Gastroesophageal sphincter (tissue), 4 donors: ENCODE data around the gene NETO2. TPM values are rescaled to one million over a fixed set of nuclear protein-coding genes. Genes with fewer than 3 reads are reported as not detected.
"Not testable (repeated sequence)": the region's sequence is repeated elsewhere in the genome, so short reads cannot be mapped to it uniquely, and the experiment has no call there.

Experiments
- ATAC-seq: fragments of 150-250 bp; one replicate; pipeline ENCODE4 v1.9.1; 2016; ENCODE audit warnings: mild to moderate bottlenecking, moderate library complexity
- H3K27ac ChIP-seq, 4 donors: fragments of 200-600 bp; sonication (generic) in 3 of 4; 1 replicate in 3 of 4; 2 replicates in 1 of 4; pipeline ENCODE4 v1.5.1; 2016 to 2019
- H3K27me3 ChIP-seq: fragments of 200-600 bp; sonication (generic); one replicate; pipeline ENCODE4 v1.5.1; 2019
- H3K36me3 ChIP-seq, 2 donors: fragments of 200-600 bp; sonication (generic); one replicate each; pipeline ENCODE4 v1.5.1; 2019; ENCODE audit warnings: control low read depth in 1 of 2
- H3K4me1 ChIP-seq, 3 donors: fragments of 200-600 bp; sonication (generic); 1 replicate in 2 of 3; 2 replicates in 1 of 3; pipeline ENCODE4 v1.5.1; 2016 to 2019; ENCODE audit warnings: control low read depth in 2 of 3
- H3K4me3 ChIP-seq, 2 donors: fragments of 200-600 bp; sonication (generic); one replicate each; pipeline ENCODE4 v1.5.1; 2019; ENCODE audit warnings: mild to moderate bottlenecking in 1 of 2, moderate library complexity in 1 of 2
- H3K9me3 ChIP-seq, 3 donors: fragments of 200-600 bp; sonication (generic); one replicate each; pipeline ENCODE4 v1.5.1; 2017 to 2019; ENCODE audit warnings: control low read depth in 2 of 3
- EP300 ChIP-seq: sonication (generic); formaldehyde crosslinking; IDR thresholded peaks from one replicate; pipeline ENCODE4 v1.6.1; 2017; ENCODE audit warnings: antibody characterized with exemption, mild to moderate bottlenecking
- POLR2A ChIP-seq, 2 donors: fragments of 450-650 bp; IDR thresholded peaks; one replicate each; pipeline ENCODE4 v1.6.1; 2017; ENCODE audit warnings: antibody characterized with exemption in 2 of 2, mild to moderate bottlenecking in 2 of 2, moderate library complexity in 1 of 2
- POLR2AphosphoS5 ChIP-seq: sonication (generic); formaldehyde crosslinking; IDR thresholded peaks from one replicate; pipeline ENCODE4 v1.6.1; 2017; ENCODE audit warnings: antibody characterized with exemption
- WGBS, 2 donors: methylation state at CpG; one replicate each; pipeline ENCODE4 v1.1.5; 2018; ENCODE audit warnings: low coverage in 1 of 2; 5-methylcytosine and 5-hydroxymethylcytosine counted together
- total RNA-seq, 4 donors: library from RNA; depleted of rRNA; stranded (reverse); fragments of >200 nt; gene quantifications; one replicate each; pipeline ENCODE4 v1.1.0, GENCODE V29; 2016
- TF ChIP-seq, protein P1 (sequence below), 4 experiments: fragments of 200-600 bp in 2 of 4; fragments of 450-650 bp in 2 of 4; sonication (generic) in 1 of 4; IDR thresholded peaks; one replicate each; pipeline ENCODE4 v1.5.1; 2017 to 2019; ENCODE audit warnings: antibody characterized with exemption in 4 of 4, mild to moderate bottlenecking in 2 of 4, moderate library complexity in 2 of 4

Gene NETO2
- total RNA-seq, 4 donors from 2014 or later = 0.47 to 5.0 (median 1.1) TPM

DNA sequence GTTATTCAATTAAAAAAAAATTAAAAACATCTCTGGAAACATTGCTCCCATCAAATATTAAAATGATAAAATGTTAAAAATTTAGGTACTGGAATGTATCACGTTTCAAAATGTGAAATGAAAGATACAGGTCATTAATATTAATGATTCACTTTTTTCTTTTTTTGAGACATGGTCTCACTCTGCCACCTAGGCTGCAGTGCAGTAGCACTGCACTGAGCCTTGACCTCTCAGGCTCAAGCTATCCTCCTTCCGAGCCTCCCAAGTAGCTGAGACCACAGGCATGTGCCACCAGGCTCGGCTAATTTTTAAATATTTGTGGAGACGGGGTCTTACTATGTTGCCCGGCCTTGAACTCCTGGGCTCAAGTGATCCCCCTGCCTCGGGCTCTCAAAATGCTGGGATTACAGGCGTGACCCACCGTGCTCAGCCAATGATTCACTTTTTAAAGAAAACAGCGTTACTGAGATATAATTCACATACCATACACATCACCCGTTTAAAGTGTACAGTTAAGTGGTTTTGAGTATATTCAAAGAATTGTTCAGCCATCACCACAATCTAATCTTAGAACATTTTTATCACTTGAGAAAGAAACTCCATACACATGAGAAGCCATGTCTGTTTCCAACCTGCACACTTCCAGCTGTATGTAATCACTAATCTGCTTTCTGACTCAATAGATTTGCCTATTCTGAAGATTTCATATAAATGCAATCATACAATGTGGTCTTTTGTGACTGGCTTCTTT lies 19.1 kb upstream of the NETO2 start:
- Histone ChIP-seq H3K9me3 (no peaks in the 10 kb centered on the region), H3K27me3 (no peaks in the 10 kb centered on the region), H3K4me3 (no peak overlapping the region), H3K27ac (no peak overlapping the region), H3K4me1 (no peaks in the 10 kb centered on the region), H3K36me3 (peaks cover 0 to 26% of the 10 kb centered on the region in 2 donors)
- ATAC-seq = no peak
- WGBS, 2 donors = 86 to 96% methylated on average over 5 to 10 of the region's 10 CpGs
- TF ChIP-seq EP300 (no peak), POLR2AphosphoS5 (no peak), POLR2A (IDR thresholded peaks at IDR 0.05) (no peak)
- TF ChIP-seq, protein P1, sequence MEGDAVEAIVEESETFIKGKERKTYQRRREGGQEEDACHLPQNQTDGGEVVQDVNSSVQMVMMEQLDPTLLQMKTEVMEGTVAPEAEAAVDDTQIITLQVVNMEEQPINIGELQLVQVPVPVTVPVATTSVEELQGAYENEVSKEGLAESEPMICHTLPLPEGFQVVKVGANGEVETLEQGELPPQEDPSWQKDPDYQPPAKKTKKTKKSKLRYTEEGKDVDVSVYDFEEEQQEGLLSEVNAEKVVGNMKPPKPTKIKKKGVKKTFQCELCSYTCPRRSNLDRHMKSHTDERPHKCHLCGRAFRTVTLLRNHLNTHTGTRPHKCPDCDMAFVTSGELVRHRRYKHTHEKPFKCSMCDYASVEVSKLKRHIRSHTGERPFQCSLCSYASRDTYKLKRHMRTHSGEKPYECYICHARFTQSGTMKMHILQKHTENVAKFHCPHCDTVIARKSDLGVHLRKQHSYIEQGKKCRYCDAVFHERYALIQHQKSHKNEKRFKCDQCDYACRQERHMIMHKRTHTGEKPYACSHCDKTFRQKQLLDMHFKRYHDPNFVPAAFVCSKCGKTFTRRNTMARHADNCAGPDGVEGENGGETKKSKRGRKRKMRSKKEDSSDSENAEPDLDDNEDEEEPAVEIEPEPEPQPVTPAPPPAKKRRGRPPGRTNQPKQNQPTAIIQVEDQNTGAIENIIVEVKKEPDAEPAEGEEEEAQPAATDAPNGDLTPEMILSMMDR (IDR thresholded peaks at IDR 0.05) = no peak

GRCh38 chr16:47161464-47161863 lies 17.7 kb upstream of the NETO2 start:
- no peak overlapping the region for H3K4me3 ChIP-seq
- no peaks in the 10 kb centered on the region for H3K9me3 ChIP-seq
- no peaks in the 10 kb centered on the region for H3K4me1 ChIP-seq
- no peak for TF ChIP-seq EP300
- TF ChIP-seq, protein P1 (IDR thresholded peaks at IDR 0.05) = no peak
- TF ChIP-seq POLR2AphosphoS5 = no peak
- no peak for TF ChIP-seq POLR2A (IDR thresholded peaks at IDR 0.05)
- H3K36me3 ChIP-seq = peaks cover 0 to 40% of the 10 kb centered on the region in 2 donors
- H3K27ac ChIP-seq = no peak overlapping the region
- WGBS, 2 donors = 88% methylated on average over 4 of the region's 4 CpGs
- no peaks in the 10 kb centered on the region for H3K27me3 ChIP-seq
- ATAC-seq = no peak

DNA sequence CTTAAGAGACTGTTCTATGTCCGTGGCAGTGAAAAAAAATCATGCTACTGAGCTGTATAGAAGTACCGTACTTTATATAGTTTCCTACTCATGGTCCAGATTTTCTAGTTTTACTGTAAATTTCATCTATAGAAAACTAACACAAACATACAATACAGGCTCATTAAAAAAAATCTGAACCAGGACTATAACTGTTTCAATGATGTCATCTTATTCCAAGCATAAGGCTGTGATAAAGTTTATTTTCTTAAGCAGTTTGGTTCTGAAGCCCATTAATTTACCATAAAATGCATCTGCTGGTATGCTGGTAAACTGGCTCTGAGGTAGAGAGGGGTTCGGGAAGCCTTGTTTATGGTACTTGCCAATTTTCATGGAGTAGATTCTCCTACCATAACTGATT lies 16.7 kb upstream of the NETO2 start:
- ATAC-seq = no peak
- WGBS, 2 donors = 80 to 90% methylated on average over 3 of the region's 3 CpGs
- TF ChIP-seq EP300 (no peak), POLR2A (IDR thresholded peaks at IDR 0.05) (no peak), POLR2AphosphoS5 (no peak)
- TF ChIP-seq, protein P1 (IDR thresholded peaks at IDR 0.05) = no peak

GRCh38 chr16:47158992-47159391 lies 15.2 kb upstream of the NETO2 start:
- Histone ChIP-seq H3K4me1 (no peaks in the 10 kb centered on the region), H3K36me3 (peaks cover 0 to 54% of the 10 kb centered on the region in 2 donors), H3K27me3 (no peaks in the 10 kb centered on the region), H3K27ac (no peak overlapping the region), H3K9me3 (no peaks in the 10 kb centered on the region), H3K4me3 (no peak overlapping the region)
- no peak for ATAC-seq
- TF ChIP-seq, protein P1 (IDR thresholded peaks at IDR 0.05) = no peak

More for the DNA sequence above, 16.7 kb upstream of the NETO2 start:
- H3K36me3 ChIP-seq = peaks cover 0 to 45% of the 10 kb centered on the region in 2 donors
- H3K4me1 ChIP-seq = no peaks in the 10 kb centered on the region
- H3K27ac ChIP-seq = no peak overlapping the region
- no peaks in the 10 kb centered on the region for H3K9me3 ChIP-seq
- H3K27me3 ChIP-seq = no peaks in the 10 kb centered on the region
- no peak overlapping the region for H3K4me3 ChIP-seq

DNA sequence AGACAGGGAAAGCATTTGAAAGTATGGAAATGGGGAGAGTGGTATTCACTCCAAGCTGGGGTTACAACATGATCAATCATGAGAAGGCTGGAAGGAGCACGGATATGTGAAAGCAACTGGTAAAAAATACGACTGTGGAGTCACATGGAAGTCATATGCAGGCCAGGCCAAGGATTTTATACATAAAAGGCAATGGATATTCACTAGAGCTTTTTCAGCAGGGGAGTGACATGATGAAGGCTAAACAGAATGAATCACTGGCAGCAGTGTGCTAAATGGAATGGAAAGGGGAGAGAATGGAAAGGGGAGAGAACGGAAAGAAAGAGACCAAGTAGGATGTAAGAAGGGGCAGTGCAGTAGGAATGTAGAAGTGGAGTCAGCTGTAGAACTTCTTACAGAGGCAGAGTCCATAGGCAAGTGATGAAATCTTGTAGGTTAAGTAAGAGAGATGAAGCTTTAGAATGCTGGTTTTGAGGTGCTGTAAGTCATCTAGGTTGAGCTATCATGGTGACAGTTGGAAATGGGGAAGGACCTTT lies 13.0 kb upstream of the NETO2 start:
- no peak for ATAC-seq
- Histone ChIP-seq H3K9me3 (peaks cover 0 to 17% (median 0%) of the 10 kb centered on the region in 3 donors), H3K4me3 (no peak overlapping the region), H3K27me3 (no peaks in the 10 kb centered on the region), H3K4me1 (no peaks in the 10 kb centered on the region), H3K36me3 (peaks cover 0 to 75% of the 10 kb centered on the region in 2 donors), H3K27ac (no peak overlapping the region)
- no peak for TF ChIP-seq EP300
- no peak for TF ChIP-seq POLR2AphosphoS5
- TF ChIP-seq, protein P1 (IDR thresholded peaks at IDR 0.05) = no peak
- TF ChIP-seq POLR2A (IDR thresholded peaks at IDR 0.05) = no peak
- 75 to 78% methylated on average over 3 of the region's 3 CpGs for WGBS, 2 donors

GRCh38 chr16:47152501-47152900 lies 8.8 kb upstream of the NETO2 start:
- not testable (repeated sequence) for ATAC-seq
- WGBS, 2 donors = 96 to 100% methylated on average over 4 to 8 of the region's 9 CpGs

More at GRCh38 chr16:47152501-47152900, 8.8 kb upstream of the NETO2 start:
- not testable (repeated sequence) for H3K27me3 ChIP-seq, H3K4me1 ChIP-seq, H3K4me3 ChIP-seq, H3K27ac ChIP-seq
- peaks cover 0 to 23% (median 0%) of the 10 kb centered on the region in 3 donors for H3K9me3 ChIP-seq
- peaks cover 0 to 52% of the 10 kb centered on the region in 2 donors for H3K36me3 ChIP-seq
